Epithelial cell of esophagus (primary cell): ENCODE measurements around the gene MIEF2.
A peak's percentile ranks its signal among the peaks of the same experiment; 100 is the strongest.

Source experiments
- DNase-seq: peaks from one replicate; pipeline ENCODE4 v3.0.0; 2010; ENCODE audit warnings: low read depth
- H3K4me3 ChIP-seq: 2 replicates; pipeline ENCODE4 v1.5.1; 2011; ENCODE audit warnings: mild to moderate bottlenecking, low read length, control low read depth
- CTCF ChIP-seq: IDR thresholded peaks from 2 replicates; pipeline ENCODE4 v1.5.1; 2011; ENCODE audit warnings: low read depth, mild to moderate bottlenecking, low read length, control low read depth, inconsistent platforms; ENCODE audit not compliant: insufficient read depth; ENCODE audit errors: missing control alignments

Gene MIEF2

GRCh38 chr17:18235743-18236256 is 24.7 kb upstream of the MIEF2 start:
- no peak for TF ChIP-seq CTCF
- peak; percentile 90 for DNase-seq
- no peak overlapping the region for H3K4me3 ChIP-seq

- no peak for TF ChIP-seq CTCF
- H3K4me3 ChIP-seq: no peak overlapping the region
- no peak for DNase-seq
Measured at GRCh38 chr17:18236494-18236893, 24.0 kb upstream of the MIEF2 start.

- DNase-seq: no peak
- H3K4me3 ChIP-seq: no peak overlapping the region
- no peak for TF ChIP-seq CTCF
Measured at GRCh38 chr17:18237461-18237860, 23.0 kb upstream of the MIEF2 start.

GRCh38 chr17:18238299-18238698 is 22.2 kb upstream of the MIEF2 start:
- TF ChIP-seq CTCF: no peak
- no peak overlapping the region for H3K4me3 ChIP-seq
- no peak for DNase-seq

- no peak for TF ChIP-seq CTCF
- no peak for DNase-seq
- no peak overlapping the region for H3K4me3 ChIP-seq
Measured at GRCh38 chr17:18240449-18240848, 20.0 kb upstream of the MIEF2 start.

GRCh38 chr17:18241229-18241871 is 19.1 kb upstream of the MIEF2 start:
- no peak for DNase-seq
- H3K4me3 ChIP-seq: no peak overlapping the region
- no peak for TF ChIP-seq CTCF
